ENCODE measurements around the gene CDCA3. TPM values are rescaled to one million over a fixed set of nuclear protein-coding genes. Genes with fewer than 3 reads are reported as not detected.

CDCA3 gene
- total RNA-seq, 1 donor from 2014 or later, result 36.1 TPM

GRCh38 chr12:6834873-6835272, 16.2 kb downstream of the CDCA3 start:
- Mint-ChIP-seq H3K36me3 (ENCODE audit: insufficient read depth) (peaks cover 14% of the 10 kb centered on the region), H3K4me3 (ENCODE audit: low read depth) (no peak overlapping the region), H3K27ac (no peak overlapping the region)

GRCh38 chr12:6834254-6834653, 16.8 kb downstream of the CDCA3 start:
- peaks cover 2% of the 10 kb centered on the region for H3K4me1 Mint-ChIP-seq (ENCODE audit: low read depth)
- no peak for TF ChIP-seq CTCF (IDR thresholded peaks at IDR 0.05; ENCODE audit: unreplicated experiment)
- H3K27me3 Mint-ChIP-seq, result no peaks in the 10 kb centered on the region
- H3K36me3 Mint-ChIP-seq (ENCODE audit: insufficient read depth), result peaks cover 14% of the 10 kb centered on the region
- no peak for DNase-seq (ENCODE audit: low spot score, unreplicated experiment)
- H3K27ac Mint-ChIP-seq, result no peak overlapping the region
- no peak overlapping the region for H3K4me3 Mint-ChIP-seq (ENCODE audit: low read depth)
- H3K9me3 Mint-ChIP-seq (ENCODE audit: low read depth), result no peaks in the 10 kb centered on the region

More at GRCh38 chr12:6834873-6835272, 16.2 kb downstream of the CDCA3 start:
- peaks cover 2% of the 10 kb centered on the region for H3K4me1 Mint-ChIP-seq (ENCODE audit: low read depth)
- H3K9me3 Mint-ChIP-seq (ENCODE audit: low read depth), result no peaks in the 10 kb centered on the region
- H3K27me3 Mint-ChIP-seq, result no peaks in the 10 kb centered on the region
- DNase-seq (ENCODE audit: low spot score, unreplicated experiment), result no peak
- TF ChIP-seq CTCF (IDR thresholded peaks at IDR 0.05; ENCODE audit: unreplicated experiment), result no peak

- no peaks in the 10 kb centered on the region for H3K27me3 Mint-ChIP-seq
- no peaks in the 10 kb centered on the region for H3K9me3 Mint-ChIP-seq (ENCODE audit: low read depth)
- H3K27ac Mint-ChIP-seq, result no peak overlapping the region
- TF ChIP-seq CTCF (IDR thresholded peaks at IDR 0.05; ENCODE audit: unreplicated experiment), result no peak
- H3K36me3 Mint-ChIP-seq (ENCODE audit: insufficient read depth), result peaks cover 10% of the 10 kb centered on the region
- peaks cover 2% of the 10 kb centered on the region for H3K4me1 Mint-ChIP-seq (ENCODE audit: low read depth)
- DNase-seq (ENCODE audit: low spot score, unreplicated experiment), result no peak
- H3K4me3 Mint-ChIP-seq (ENCODE audit: low read depth), result no peak overlapping the region
These were observed 17.7 kb downstream of the CDCA3 start for GRCh38 chr12:6833189-6833890.

- H3K27ac Mint-ChIP-seq, result no peak overlapping the region
- peaks cover 8% of the 10 kb centered on the region for H3K36me3 Mint-ChIP-seq (ENCODE audit: insufficient read depth)
- H3K27me3 Mint-ChIP-seq, result peaks cover 8% of the 10 kb centered on the region
These were observed 19.0 kb downstream of the CDCA3 start for GRCh38 chr12:6832125-6832524.

GRCh38 chr12:6831450-6831995, 19.6 kb downstream of the CDCA3 start:
- H3K27me3 Mint-ChIP-seq, result peaks cover 9% of the 10 kb centered on the region
- no peak for DNase-seq (ENCODE audit: low spot score, unreplicated experiment)
- H3K4me1 Mint-ChIP-seq (ENCODE audit: low read depth), result peaks cover 8% of the 10 kb centered on the region
- no peak overlapping the region for H3K27ac Mint-ChIP-seq
- TF ChIP-seq CTCF (IDR thresholded peaks at IDR 0.05; ENCODE audit: unreplicated experiment), result no peak
- H3K4me3 Mint-ChIP-seq (ENCODE audit: low read depth), result no peak overlapping the region
- H3K36me3 Mint-ChIP-seq (ENCODE audit: insufficient read depth), result peaks cover 8% of the 10 kb centered on the region
- H3K9me3 Mint-ChIP-seq (ENCODE audit: low read depth), result no peaks in the 10 kb centered on the region

More at GRCh38 chr12:6832125-6832524, 19.0 kb downstream of the CDCA3 start:
- H3K4me1 Mint-ChIP-seq (ENCODE audit: low read depth), result peaks cover 8% of the 10 kb centered on the region
- no peaks in the 10 kb centered on the region for H3K9me3 Mint-ChIP-seq (ENCODE audit: low read depth)
- TF ChIP-seq CTCF (IDR thresholded peaks at IDR 0.05; ENCODE audit: unreplicated experiment), result no peak
- H3K4me3 Mint-ChIP-seq (ENCODE audit: low read depth), result no peak overlapping the region
- no peak for DNase-seq (ENCODE audit: low spot score, unreplicated experiment)
